WTC11 (cell line): ENCODE data around the gene DCTN5. TPM values are rescaled to one million over a fixed set of nuclear protein-coding genes. Genes with fewer than 3 reads are reported as not detected.
"Not testable (repeated sequence)": the region's sequence is repeated elsewhere in the genome, so short reads cannot be mapped to it uniquely, and the experiment has no call there.

ENCODE experiments used
- ATAC-seq: fragments of 200-7000 bp; cut with Tn5 transposase; 2 replicates; pipeline ENCODE4 v1.10.0; 2021; ENCODE audit warnings: mild to moderate bottlenecking, moderate library complexity
- CTCF ChIA-PET: fragments of 300-600 bp; sonication (Branson Sonifier 250); formaldehyde crosslinking; loops from one replicate; lab custom pipeline; 2021; ENCODE audit warnings: antibody characterized with exemption; lab: Charles Lee
- POLR2A ChIA-PET: fragments of 350-600 bp; sonication (Branson Sonifier 250); formaldehyde crosslinking; loops from one replicate; lab custom pipeline; 2021; ENCODE audit warnings: antibody characterized with exemption; lab: Charles Lee
- DNase-seq: peaks from one replicate; pipeline ENCODE4 v3.0.0; 2021; ENCODE audit warnings: low spot score
- H3K27ac Mint-ChIP-seq: 2 replicates; pipeline ENCODE4 v1.8.0; 2021; ENCODE audit warnings: mixed read lengths
- H3K27me3 Mint-ChIP-seq: 2 replicates; pipeline ENCODE4 v1.8.0; 2021; ENCODE audit warnings: low read depth, mild to moderate bottlenecking, moderate library complexity, mixed read lengths
- H3K36me3 Mint-ChIP-seq: 2 replicates; pipeline ENCODE4 v1.8.0; 2021; ENCODE audit warnings: mixed read lengths
- H3K4me1 Mint-ChIP-seq: 2 replicates; pipeline ENCODE4 v1.8.0; 2022; ENCODE audit warnings: mixed read lengths
- H3K4me3 Mint-ChIP-seq: 2 replicates; pipeline ENCODE4 v1.8.0; 2021; ENCODE audit warnings: mild to moderate bottlenecking, moderate library complexity, mixed read lengths
- H3K9me3 Mint-ChIP-seq: 2 replicates; pipeline ENCODE4 v1.8.0; 2021; ENCODE audit warnings: mixed read lengths
- CDX4 ChIP-seq: fragments of 250-450 bp; sonication (Bioruptor Pico); IDR thresholded peaks from 2 replicates; pipeline ENCODE4 v1.9.0; 2021; ENCODE audit warnings: moderate library complexity, mild to moderate bottlenecking, inconsistent platforms, borderline replicate concordance
- ETV6 ChIP-seq: sonication (generic); formaldehyde crosslinking; IDR thresholded peaks from 2 replicates; pipeline ENCODE4 v1.8.1; 2022; ENCODE audit warnings: mild to moderate bottlenecking, missing genetic modification reagents
- NFE2L1 ChIP-seq: sonication (generic); formaldehyde crosslinking; IDR thresholded peaks from 2 replicates; pipeline ENCODE4 v1.8.1; 2023; ENCODE audit warnings: missing genetic modification reagents
- RELA ChIP-seq: sonication (generic); formaldehyde crosslinking; IDR thresholded peaks from 2 replicates; pipeline ENCODE4 v1.8.1; 2022; ENCODE audit warnings: missing genetic modification reagents, mild to moderate bottlenecking, borderline replicate concordance
- RORB ChIP-seq: fragments of 250-450 bp; sonication (Bioruptor Pico); IDR thresholded peaks from 2 replicates; pipeline ENCODE4 v1.9.0; 2021; ENCODE audit warnings: mild to moderate bottlenecking
- TEAD4 ChIP-seq: sonication (generic); formaldehyde crosslinking; IDR thresholded peaks from 2 replicates; pipeline ENCODE4 v1.8.0; 2022; ENCODE audit warnings: mild to moderate bottlenecking, missing genetic modification reagents
- ZBTB21 ChIP-seq: sonication (generic); formaldehyde crosslinking; IDR thresholded peaks from 2 replicates; pipeline ENCODE4 v1.8.1; 2023; ENCODE audit warnings: mild to moderate bottlenecking, missing genetic modification reagents, borderline replicate concordance
- ZNF281 ChIP-seq: sonication (generic); formaldehyde crosslinking; IDR thresholded peaks from 2 replicates; pipeline ENCODE4 v1.8.0; 2023; ENCODE audit warnings: mild to moderate bottlenecking, missing genetic modification reagents
- total RNA-seq: library from RNA; stranded (reverse); gene quantifications from 3 replicates; pipeline ENCODE4 v1.2.3, GENCODE V29; 2021
- TF ChIP-seq, protein P1 (sequence below): sonication (generic); formaldehyde crosslinking; conservative IDR thresholded peaks from 2 replicates; pipeline ENCODE4 v1.8.1; 2022; ENCODE audit warnings: mild to moderate bottlenecking, missing genetic modification reagents
- TF ChIP-seq, protein P2 (sequence below): sonication (generic); formaldehyde crosslinking; IDR thresholded peaks from 2 replicates; pipeline ENCODE4 v1.8.0; 2023; ENCODE audit warnings: missing genetic modification reagents, mild to moderate bottlenecking, borderline replicate concordance
- TF ChIP-seq, protein P3 (sequence below): sonication (generic); formaldehyde crosslinking; IDR thresholded peaks from 2 replicates; pipeline ENCODE4 v1.8.1; 2022; ENCODE audit warnings: missing genetic modification reagents, borderline replicate concordance

DCTN5 gene
- total RNA-seq, 1 experiment from 2014 or later: 65.8 TPM

GRCh38 chr16:23716484-23716883, 75.2 kb downstream of the DCTN5 start (continued):
- TF ChIP-seq, protein P1, sequence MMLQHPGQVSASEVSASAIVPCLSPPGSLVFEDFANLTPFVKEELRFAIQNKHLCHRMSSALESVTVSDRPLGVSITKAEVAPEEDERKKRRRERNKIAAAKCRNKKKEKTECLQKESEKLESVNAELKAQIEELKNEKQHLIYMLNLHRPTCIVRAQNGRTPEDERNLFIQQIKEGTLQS (CRISPR knock-in tag): no peak
- TF ChIP-seq, protein P2, sequence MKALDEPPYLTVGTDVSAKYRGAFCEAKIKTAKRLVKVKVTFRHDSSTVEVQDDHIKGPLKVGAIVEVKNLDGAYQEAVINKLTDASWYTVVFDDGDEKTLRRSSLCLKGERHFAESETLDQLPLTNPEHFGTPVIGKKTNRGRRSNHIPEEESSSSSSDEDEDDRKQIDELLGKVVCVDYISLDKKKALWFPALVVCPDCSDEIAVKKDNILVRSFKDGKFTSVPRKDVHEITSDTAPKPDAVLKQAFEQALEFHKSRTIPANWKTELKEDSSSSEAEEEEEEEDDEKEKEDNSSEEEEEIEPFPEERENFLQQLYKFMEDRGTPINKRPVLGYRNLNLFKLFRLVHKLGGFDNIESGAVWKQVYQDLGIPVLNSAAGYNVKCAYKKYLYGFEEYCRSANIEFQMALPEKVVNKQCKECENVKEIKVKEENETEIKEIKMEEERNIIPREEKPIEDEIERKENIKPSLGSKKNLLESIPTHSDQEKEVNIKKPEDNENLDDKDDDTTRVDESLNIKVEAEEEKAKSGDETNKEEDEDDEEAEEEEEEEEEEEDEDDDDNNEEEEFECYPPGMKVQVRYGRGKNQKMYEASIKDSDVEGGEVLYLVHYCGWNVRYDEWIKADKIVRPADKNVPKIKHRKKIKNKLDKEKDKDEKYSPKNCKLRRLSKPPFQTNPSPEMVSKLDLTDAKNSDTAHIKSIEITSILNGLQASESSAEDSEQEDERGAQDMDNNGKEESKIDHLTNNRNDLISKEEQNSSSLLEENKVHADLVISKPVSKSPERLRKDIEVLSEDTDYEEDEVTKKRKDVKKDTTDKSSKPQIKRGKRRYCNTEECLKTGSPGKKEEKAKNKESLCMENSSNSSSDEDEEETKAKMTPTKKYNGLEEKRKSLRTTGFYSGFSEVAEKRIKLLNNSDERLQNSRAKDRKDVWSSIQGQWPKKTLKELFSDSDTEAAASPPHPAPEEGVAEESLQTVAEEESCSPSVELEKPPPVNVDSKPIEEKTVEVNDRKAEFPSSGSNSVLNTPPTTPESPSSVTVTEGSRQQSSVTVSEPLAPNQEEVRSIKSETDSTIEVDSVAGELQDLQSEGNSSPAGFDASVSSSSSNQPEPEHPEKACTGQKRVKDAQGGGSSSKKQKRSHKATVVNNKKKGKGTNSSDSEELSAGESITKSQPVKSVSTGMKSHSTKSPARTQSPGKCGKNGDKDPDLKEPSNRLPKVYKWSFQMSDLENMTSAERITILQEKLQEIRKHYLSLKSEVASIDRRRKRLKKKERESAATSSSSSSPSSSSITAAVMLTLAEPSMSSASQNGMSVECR: no peak
- TF ChIP-seq ETV6 (no peak), RORB (CRISPR knock-in tag) (no peak), CDX4 (CRISPR knock-in tag) (no peak), NFE2L1 (CRISPR knock-in tag) (no peak), TEAD4 (no peak)
- TF ChIP-seq, protein P3, sequence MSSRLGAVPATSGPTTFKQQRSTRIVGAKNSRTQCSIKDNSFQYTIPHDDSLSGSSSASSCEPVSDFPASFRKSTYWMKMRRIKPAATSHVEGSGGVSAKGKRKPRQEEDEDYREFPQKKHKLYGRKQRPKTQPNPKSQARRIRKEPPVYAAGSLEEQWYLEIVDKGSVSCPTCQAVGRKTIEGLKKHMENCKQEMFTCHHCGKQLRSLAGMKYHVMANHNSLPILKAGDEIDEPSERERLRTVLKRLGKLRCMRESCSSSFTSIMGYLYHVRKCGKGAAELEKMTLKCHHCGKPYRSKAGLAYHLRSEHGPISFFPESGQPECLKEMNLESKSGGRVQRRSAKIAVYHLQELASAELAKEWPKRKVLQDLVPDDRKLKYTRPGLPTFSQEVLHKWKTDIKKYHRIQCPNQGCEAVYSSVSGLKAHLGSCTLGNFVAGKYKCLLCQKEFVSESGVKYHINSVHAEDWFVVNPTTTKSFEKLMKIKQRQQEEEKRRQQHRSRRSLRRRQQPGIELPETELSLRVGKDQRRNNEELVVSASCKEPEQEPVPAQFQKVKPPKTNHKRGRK: no peak

- ATAC-seq, DNase-seq, CTCF ChIA-PET, H3K27ac Mint-ChIP-seq, POLR2A ChIA-PET, H3K4me3 Mint-ChIP-seq, H3K4me1 Mint-ChIP-seq, H3K36me3 Mint-ChIP-seq: not testable (repeated sequence)
- H3K27me3 Mint-ChIP-seq: peaks cover 15% of the 10 kb centered on the region
- peaks cover 33% of the 10 kb centered on the region for H3K9me3 Mint-ChIP-seq
These were observed 81.5 kb downstream of the DCTN5 start for GRCh38 chr16:23722613-23723240.

DNA sequence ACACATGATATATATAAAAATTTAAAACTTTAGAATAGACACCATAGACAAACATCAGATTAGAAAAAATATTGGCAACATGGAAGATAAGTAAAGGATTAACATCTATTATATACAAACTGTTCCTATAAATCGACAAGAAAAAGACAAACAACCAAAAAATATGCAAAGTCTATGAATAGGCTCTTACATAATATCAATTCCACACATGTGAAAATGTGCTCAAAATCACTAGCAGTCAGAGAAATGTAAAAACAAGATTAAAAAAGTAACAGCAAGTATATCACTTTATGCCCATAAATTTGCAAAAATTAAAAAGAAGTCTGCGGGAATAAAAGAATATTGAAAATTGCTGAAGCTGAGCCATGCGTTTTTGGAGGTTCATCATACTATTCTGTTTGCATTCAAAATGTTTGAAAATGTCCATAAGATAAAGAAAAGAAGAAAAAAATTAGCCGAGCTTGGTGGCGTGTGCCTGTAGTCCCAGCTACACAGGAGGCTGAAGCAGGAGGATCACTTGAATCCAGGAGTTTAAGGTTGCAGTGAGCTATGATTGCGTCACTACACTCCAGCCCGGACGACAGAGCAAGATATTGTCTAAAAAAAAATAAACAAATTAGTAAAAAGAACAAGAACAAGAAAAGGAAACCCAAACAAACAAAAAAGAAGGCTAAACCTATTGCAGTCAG, 83.0 kb downstream of the DCTN5 start:
- H3K9me3 Mint-ChIP-seq: peaks cover 33% of the 10 kb centered on the region
- CTCF ChIA-PET: no interaction called here
- ATAC-seq: no peak

More for the DNA sequence above, 83.0 kb downstream of the DCTN5 start:
- H3K27me3 Mint-ChIP-seq: peaks cover 11% of the 10 kb centered on the region
- TF ChIP-seq RELA: no peak
- no peak for TF ChIP-seq ZNF281 (CRISPR knock-in tag)
- TF ChIP-seq, protein P3: no peak
- no peak for TF ChIP-seq ZBTB21 (CRISPR knock-in tag)
- TF ChIP-seq, all 79 proteins: peak for 0
- Mint-ChIP-seq H3K27ac (no peak overlapping the region), H3K4me3 (no peak overlapping the region), H3K4me1 (peaks cover 7% of the 10 kb centered on the region; the same call in 1 of the 2 replicates), H3K36me3 (peaks cover 7% of the 10 kb centered on the region)
- POLR2A ChIA-PET: interaction anchor here (0.6 kb wide), 1 partner anchor 28 kb away, joined by 3 read pairs; no protein-coding TSS in a partner anchor
- DNase-seq: no peak
